HG03575 (cell line): Measurements from ENCODE around the gene SELENON.

ENCODE experiments used
- ATAC-seq: cut with Tn5 transposase; IDR thresholded peaks from one replicate; pipeline ENCODE4 v1.9.1; 2021; ENCODE audit not compliant: unreplicated experiment, insufficient number of reproducible peaks, low FRiP score; ENCODE audit errors: extremely low read depth

SELENON gene

DNA sequence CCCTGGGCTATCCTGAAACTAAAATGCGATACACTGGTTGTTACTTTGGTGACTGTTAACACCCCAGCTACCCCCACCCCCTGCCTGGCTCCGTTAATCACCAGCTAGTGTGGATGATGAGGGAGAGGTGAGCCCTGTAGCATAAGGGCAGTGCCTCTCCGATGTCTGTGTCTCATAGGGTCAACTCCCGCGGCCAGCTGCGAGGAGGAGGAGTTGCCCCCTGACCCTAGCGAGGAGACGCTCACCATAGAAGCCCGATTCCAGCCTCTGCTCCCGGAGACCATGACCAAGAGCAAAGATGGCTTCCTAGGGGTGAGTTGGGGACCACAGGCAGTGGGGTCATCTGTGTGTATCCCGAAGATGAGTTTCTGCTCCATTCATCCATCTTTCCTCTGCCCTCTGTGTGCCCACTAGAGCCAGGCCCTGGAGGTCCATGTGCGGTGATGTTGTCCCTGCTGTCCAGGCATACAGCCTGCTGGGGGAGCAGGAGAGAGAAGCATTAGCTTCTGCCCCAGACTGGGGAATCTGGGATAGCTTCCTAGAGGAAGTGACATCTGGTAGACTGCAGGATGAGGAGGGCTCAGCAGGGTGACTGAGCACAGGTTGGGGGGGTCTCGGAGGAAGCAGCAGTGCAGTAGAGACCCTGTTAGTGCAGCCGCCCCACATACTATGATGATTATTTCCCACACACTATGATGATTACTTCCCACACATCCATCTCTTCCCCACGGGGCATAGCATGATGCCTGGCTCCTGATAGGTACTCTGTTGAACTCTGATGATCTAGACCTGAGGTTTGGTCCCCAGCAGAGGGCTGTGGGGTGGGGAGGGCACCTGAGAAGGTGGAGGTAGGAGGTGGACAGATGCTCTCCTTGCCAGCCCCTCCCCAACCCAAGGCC lies 5.2 kb downstream of the SELENON start:
- ATAC-seq = no peak

DNA sequence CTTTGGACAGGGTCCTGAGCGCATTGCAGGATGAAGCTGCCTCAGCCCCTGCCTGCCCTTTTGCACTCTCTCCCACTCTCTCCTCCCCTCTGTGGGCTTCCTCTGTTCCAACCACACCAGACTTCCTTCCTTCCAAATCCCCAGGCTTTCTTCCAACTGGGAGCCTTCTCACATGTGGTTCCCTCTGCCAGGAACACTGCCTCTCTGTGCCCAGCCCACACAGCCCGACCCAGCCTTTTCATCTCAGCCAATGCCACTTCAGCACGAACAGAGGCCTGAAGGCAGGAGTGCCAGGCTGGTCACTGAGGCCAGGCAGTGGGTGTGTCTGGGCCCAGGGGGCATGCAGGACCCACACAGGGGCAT lies 5.9 kb downstream of the SELENON start:
- ATAC-seq = no peak

DNA sequence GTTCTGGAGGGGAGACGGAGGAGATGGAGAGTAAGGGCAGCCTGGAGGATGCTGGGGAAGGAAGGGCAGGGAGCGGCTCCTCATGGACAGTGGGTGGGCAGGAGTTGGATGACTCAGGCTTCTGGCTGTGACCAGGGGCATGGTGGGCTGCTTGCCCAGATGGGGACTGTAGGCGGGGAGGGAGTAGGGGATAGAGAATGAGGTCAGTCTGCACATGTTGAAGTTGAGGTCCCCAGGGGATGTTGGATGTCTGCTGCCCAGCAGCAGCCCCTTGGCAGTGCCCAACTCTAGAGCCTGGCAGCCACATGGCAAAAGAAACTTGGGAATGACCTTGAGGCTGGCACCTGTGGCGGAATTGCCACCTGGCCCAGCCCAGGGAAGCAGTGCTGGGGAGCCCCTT lies 6.4 kb downstream of the SELENON start:
- ATAC-seq = no peak

DNA sequence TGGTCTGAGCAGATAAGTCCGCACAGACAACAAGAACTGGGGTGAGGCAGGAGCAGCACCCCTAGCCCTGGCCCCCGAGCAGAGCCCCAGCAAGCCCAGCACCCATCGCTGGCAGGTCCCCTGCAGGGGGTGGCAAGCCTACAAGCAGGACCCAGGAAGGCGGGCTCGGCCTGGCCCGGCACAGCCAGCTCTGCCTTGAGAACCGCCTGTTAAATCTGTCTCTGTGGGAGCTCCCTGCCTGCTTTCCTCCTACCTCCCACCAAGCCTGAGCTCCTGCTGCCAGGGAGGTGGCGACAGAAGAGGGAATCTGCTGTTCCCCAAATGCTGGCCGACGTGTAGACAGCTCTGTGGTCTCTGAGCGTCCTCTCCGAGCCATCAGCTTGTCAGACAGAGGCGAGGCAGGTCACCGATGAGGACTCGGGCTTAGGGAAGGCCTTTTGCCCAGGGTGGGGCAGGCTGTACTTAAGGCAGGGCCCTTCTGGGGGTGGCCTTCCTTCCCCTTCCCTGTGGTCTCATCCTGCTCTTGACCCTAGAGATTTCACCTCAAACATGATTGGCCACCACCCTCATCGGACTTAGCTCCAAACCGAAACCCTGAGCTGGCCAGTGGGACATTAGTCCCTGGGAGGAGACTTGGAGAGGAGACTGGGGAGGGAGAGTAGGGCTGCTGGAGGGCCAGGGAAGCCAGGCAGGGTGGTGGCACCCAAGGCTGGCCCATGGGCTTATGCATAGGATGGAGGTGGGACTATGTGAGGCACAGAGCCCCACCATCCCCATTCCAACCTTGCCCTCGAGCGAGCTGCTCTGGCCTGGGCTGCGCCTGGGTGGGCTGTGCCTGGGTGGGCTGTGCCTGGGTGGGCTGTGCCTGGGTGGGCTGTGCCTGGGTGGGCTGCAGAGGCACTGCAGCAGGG lies 7.7 kb downstream of the SELENON start:
- no peak for ATAC-seq

DNA sequence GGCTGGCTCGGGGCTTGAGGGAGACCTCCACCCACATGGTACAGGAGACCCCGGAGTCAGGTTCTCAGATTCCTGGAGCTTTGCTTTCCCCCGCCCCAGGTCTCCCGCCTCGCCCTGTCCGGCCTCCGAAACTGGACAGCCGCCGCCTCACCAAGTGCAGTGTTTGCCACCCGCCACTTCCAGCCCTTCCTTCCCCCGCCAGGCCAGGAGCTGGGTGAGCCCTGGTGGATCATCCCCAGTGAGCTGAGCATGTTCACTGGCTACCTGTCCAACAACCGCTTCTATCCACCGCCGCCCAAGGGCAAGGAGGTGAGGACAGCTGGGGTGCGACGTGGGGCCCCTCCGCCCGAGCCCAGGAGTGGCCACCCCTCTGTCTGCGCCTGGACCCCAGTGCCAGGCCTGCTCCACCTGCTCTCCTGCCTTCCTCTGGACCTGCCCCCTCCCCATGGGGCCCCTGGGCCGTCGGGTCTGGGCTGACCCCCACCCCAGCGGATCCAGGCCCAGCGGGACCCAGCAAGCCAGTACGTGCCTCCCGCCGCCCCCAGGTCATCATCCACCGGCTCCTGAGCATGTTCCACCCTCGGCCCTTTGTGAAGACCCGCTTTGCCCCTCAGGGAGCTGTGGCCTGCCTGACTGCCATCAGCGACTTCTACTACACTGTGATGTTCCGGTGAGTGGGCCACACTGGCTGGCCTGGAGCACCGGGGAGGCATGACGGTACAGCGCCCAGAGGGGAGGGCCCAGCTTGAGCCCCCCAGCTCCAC lies 8.7 kb downstream of the SELENON start:
- no peak for ATAC-seq

DNA sequence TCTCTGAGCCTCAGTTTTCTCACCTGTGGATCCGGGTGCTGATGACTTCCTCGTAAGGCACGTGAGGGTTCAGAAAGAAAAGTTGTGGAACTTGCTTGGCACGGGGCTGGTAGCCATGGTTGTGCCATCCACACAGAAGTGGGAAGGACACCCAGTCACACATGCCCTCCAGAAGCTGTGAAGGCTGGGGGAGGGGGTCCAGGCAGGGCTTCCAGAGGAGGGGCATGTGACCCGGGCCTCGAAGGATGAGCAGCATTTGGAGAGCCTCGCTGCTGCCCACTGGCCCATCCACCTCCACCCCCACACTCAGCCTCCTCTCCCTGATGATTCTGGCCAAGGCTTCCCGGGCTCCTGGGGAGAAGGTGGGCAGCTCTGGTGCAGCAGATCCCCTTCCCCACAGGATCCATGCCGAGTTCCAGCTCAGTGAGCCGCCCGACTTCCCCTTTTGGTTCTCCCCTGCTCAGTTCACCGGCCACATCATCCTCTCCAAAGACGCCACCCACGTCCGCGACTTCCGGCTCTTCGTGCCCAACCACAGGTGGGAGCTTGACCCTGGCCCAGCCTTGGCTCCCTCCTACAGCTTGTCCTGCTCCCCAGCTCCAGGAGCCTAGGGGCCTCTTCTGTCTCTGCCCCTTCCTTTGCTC lies 9.4 kb downstream of the SELENON start:
- ATAC-seq = no peak

DNA sequence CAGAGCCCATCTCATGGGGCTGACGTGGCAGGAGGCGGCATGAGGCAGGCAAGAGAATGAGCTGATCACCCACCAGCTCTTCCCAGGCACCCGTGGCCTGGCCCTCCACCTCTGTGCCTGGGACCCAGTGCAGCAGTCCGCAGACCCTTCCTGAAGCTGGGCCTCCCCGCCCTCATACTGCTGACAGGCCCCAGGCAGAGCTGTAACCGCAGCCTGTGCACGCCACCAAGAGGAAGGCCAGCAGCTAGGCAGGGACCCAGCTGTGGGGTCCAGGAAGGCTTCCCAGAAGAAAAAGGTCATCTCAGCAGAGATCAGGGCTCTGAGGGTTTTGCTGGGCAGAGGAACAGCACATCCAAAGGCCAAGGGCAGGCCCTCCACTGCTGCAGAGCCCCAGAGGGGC lies 9.9 kb downstream of the SELENON start:
- ATAC-seq = no peak

DNA sequence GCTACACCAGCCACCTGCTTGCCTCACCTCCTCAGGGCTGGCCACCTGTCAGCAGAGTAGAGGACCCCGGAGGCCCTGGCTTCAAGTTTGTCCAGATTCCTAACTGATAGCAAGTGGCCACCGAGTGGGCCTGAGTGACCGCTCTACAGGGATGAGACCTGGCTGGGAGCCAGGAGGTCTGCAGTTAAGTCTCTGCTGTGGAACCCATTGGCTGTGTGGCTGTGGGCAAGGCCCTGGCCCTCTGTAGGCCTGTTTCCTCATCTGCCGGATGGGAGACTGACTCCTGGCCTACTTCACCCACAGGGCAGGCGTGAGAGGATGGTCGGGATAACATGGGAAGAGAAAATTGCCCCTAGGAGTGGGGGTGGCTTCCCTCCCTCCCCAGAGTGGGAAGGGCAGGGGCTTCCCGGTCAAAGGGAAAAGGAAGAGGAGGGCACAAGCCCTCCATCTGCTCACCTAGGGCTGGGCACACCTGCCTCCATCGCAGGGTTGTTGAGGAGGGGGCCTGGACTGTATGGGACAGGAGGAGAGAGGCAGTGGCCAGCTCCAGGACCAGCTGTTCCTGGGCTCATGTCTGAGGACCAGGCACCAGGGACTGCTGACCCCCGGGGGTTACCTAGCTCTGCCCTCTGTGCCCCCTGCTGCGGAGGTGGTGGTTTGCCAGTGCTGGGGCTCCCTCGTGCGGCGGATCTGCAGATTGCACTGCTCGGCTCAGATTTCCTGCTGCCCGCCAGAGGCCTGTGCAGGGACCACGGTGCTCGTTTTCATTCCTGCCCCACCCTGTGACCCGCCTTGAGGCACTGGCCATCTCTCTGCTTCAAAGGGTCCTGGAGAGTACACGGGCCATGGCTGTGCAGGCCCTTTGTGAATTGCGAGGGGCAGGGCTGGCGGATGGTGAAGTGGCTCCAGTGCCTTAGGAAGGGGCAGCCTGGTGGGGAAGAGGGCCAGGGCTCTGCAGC lies 10.6 kb downstream of the SELENON start:
- ATAC-seq = no peak

DNA sequence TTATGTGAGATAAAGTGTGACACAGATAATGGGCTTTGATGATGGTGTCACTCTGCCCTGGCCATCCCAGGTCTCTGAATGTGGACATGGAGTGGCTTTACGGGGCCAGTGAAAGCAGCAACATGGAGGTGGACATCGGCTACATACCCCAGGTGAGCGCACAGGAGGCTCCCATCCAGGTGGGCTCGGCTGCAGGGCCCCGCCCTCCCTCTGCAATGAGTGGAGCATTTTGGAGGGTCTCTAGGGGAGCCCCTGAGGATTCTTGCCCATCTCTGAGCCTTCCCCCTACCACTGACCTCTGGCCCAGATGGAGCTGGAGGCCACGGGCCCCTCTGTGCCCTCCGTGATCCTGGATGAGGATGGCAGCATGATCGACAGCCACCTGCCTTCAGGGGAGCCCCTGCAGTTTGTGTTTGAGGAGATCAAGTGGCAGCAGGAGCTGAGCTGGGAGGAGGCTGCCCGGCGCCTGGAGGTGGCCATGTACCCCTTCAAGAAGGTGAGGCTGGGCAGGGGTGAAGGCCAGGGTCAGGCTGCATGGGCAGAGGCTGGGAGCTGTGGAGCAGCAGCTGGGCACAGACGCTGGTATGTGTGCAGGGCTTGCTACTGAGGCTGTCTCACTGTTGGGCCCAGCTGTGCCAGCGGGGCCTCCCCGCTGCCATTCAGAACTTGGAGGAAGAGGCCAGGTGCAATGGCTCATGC lies 11.5 kb downstream of the SELENON start:
- no peak for ATAC-seq

DNA sequence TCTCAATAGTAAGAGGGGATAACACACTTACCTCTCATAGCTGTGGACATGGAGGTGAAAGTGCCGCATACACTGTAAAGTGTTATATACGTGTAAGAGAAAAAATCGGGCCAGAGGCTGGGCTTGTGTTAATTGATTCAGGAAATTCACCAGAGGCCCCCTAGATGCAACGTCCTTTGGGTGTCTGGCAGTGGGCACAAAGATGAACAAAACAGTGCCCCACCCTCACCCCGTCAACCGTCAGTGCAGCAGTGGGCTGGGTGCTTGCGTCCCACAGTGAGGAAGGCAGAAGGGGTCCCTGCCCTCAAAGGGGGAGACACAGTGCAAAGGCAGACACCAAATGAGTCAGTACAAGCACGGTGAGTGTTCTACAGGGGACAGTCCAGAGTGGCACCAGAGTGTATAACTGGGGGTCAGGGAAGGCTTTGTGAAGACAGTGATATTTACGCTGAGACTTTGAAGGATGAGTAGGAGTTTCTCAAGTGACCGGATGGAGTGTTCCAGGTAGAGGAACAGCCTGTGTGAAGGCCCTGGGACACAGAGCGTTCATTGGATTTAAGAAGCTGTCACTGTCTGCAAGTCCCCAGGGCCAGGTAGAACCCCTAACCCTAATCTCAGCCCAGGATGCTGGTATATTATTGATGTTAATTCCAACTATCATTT lies 13.2 kb downstream of the SELENON start:
- ATAC-seq = no peak

DNA sequence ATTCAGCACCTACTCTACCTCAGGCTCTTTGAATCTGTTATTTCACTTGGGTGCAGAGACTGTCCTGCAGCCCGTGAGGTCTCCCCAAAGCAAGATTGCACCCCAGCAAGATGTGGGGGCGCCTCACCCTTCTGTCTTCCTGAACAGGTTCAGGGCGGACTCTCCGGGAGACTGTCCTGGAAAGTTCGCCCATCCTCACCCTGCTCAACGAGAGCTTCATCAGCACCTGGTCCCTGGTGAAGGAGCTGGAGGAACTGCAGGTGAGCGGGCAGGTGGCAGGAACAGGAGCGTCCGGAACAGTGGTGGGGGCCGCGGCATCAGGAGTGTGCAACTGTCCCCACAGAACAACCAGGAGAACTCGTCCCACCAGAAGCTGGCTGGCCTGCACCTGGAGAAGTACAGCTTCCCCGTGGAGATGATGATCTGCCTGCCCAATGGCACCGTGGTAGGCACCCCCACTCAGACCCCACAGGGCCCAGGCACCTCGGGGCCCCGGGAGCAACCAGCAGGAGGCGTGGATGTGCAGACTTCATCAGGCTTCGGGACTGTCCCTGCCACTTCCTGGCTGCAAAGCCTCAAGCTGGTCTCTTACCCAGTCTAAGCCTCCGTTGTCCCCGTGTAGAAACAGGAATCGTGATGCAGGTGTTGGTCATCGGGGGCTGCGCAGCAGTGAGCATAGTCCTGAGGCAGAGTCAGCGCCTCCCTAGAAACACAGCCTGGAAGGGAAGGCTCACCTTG lies 13.9 kb downstream of the SELENON start:
- ATAC-seq = no peak

DNA sequence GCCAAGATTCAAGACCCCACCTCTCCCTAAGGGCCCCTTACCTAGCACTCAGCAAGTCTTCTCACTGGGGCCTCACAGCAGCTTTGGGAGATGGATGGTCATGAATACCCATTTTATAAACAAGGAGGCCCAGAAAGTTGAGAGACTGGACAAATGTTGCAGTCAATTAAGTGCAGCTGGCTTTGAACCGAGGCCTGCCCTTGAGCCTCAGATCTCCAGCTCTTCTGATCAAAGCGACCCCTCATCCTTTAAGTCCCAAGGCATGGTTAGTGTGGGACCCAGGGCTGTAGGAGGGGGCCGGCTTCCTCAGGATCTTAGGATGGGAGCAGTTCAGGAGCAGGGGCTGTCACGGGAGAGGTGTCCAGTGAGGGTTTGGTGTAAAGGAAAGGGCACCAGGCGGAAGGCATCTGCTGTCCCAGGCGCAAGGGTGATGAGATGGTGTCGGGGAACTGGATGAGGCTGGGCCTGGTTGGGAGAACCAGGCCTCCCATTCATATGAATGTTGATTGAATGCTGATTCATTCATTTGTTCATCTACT lies 14.6 kb downstream of the SELENON start:
- ATAC-seq = no peak

DNA sequence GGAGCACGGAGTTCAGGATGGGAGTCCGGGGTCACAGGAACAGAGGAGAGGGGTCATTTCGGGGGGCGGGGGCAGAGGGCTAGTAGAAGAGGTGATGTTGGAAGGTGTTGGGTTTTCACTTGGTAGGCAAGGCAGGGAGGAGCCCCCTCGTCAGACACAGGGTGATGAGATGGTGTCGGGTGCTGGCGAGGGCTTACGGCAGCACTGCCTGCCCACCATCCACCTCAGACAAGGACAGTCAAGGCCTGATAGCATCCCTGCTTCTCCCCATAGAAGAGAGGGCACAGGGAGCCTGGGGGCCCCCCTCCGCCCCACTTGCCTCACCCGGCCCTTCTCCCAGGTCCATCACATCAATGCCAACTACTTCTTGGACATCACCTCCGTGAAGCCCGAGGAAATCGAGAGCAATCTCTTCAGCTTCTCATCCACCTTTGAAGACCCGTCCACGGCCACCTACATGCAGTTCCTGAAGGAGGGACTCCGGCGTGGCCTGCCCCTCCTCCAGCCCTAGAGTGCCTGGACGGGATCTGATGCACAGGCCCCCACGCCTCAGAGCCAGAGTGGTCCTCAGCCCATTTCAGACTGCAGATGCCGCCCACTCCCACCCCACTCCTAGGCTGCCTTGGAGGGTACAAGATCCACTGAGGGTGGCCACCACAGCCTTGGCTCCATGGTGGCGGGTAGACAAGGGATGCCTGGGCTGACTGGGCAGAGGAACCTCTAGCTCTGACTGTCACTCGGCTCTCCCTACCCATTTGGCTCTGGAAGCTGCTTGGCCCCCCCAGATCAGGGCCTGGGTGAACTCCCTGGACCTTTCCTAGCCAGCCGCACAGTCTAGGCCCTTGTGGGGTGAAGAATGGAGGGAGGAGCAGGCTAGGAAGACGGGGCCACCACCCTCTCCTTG lies 15.5 kb downstream of the SELENON start:
- no peak for ATAC-seq

DNA sequence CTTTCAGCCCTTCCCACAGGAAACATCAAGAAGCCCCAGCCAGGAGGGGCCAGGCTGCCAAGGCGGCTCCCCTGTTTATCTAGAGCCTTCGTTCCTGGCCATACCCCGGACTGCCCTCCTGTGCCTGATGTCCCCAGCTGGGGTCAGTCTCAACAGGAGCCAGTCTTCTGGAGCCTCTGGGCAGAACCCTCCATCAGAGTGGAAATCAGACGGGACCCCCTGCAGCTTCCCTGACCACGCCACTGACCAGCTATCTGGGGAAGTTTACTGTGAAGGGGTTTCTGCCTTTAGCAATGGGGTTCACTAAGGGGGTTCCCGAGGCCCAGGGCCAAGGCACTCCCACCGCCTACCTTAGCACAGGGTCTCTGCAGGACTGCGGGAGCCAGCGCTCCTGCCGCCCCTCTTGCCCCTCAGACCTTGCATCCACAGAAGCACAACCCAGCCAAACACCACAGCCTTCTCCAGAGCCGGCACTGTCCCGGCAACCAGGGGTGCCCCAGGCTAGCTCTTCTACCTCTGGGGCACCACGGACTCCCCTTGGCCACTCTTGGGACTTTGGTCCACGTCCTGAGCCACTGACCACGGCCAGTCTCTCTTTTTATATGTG lies 16.2 kb downstream of the SELENON start:
- no peak for ATAC-seq
